ENCODE results near the gene TSPOAP1. TPM values are rescaled to one million over a fixed set of nuclear protein-coding genes. Genes with fewer than 3 reads are reported as not detected.

The TSPOAP1 gene
- total RNA-seq, 1 donor = 0.86 TPM

DNA sequence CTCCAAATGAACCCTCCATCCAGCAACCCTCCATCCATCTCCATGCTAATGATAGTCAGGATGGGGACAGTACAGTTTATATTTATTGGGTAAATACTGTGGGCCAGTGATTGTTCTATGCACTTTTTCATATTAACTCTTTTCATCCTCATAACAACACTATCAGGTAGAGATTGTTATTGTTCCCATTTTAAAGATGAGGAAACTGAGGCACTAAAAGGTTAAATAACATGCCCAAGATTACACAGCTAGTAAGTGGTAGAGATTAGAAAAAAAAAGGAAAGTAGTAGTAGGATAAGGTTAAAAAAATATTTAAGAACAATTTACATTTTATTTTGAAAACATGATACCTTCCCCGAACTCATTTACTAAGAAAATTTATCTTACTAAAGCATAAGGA lies 45.3 kb upstream of the TSPOAP1 start:
- DNase-seq (ENCODE audit: low read depth) = no peak
- TF ChIP-seq, protein P1, sequence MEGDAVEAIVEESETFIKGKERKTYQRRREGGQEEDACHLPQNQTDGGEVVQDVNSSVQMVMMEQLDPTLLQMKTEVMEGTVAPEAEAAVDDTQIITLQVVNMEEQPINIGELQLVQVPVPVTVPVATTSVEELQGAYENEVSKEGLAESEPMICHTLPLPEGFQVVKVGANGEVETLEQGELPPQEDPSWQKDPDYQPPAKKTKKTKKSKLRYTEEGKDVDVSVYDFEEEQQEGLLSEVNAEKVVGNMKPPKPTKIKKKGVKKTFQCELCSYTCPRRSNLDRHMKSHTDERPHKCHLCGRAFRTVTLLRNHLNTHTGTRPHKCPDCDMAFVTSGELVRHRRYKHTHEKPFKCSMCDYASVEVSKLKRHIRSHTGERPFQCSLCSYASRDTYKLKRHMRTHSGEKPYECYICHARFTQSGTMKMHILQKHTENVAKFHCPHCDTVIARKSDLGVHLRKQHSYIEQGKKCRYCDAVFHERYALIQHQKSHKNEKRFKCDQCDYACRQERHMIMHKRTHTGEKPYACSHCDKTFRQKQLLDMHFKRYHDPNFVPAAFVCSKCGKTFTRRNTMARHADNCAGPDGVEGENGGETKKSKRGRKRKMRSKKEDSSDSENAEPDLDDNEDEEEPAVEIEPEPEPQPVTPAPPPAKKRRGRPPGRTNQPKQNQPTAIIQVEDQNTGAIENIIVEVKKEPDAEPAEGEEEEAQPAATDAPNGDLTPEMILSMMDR (IDR thresholded peaks at IDR 0.05; ENCODE audit: insufficient read depth, low read depth, low read length) = no peak
- no peak overlapping the region for H3K4me3 ChIP-seq (ENCODE audit: low read depth, low read length)

DNA sequence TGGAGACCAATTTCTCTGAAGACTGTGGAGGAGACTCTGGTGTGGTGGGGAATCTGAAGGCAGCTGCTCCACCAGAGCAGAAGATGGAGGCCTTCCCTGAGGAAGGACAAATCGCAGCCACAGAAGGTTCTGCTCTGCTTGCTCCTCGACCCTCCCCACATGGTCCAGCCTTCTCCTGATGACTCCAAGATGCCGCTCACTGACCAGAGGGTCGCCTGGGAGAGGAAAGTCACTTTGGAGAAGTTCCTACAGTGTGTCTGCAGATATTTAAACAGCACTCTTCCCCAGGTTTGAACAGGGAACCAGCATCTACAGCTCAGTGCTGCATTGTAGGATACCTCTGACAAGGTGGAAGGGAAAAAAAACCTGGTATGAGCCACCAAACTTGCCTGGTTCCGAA lies 44.4 kb upstream of the TSPOAP1 start:
- H3K4me3 ChIP-seq (ENCODE audit: low read depth, low read length) = no peak overlapping the region
- TF ChIP-seq, protein P1 (IDR thresholded peaks at IDR 0.05; ENCODE audit: insufficient read depth, low read depth, low read length) = no peak
- no peak for DNase-seq (ENCODE audit: low read depth)

DNA sequence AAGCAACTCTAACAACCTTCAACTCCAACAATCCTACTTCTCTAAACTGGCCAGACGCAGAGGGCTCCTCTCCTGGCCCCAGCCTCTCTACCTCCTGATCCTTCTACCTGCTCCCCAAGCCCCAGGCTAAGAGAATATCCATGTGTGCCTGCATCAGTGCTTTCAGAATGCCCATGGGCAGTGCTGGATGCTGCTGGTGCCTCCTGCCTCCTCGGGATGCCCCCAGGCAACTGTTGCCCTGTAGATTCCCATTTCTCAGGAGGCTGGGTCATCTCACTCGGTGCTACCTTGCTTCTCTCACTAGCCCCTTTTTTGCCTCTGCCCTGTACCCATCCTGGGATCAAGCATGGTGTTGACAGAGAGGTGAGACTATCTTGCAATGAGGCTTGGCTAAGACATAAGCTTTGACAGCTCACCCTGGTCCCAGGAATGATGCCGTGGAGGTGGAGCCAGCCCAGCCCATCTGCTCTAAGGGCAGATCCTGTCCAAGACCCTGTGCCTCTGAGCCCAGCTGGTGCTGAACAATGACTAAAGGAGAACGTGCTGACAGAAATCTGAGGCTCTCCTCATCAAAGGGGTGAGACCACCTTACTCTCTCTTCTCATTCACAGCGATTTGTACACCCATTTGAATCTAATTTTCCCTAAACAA lies 42.8 kb upstream of the TSPOAP1 start:
- no peak overlapping the region for H3K4me3 ChIP-seq (ENCODE audit: low read depth, low read length)
- TF ChIP-seq, protein P1 (IDR thresholded peaks at IDR 0.05; ENCODE audit: insufficient read depth, low read depth, low read length) = no peak
- no peak for DNase-seq (ENCODE audit: low read depth)

DNA sequence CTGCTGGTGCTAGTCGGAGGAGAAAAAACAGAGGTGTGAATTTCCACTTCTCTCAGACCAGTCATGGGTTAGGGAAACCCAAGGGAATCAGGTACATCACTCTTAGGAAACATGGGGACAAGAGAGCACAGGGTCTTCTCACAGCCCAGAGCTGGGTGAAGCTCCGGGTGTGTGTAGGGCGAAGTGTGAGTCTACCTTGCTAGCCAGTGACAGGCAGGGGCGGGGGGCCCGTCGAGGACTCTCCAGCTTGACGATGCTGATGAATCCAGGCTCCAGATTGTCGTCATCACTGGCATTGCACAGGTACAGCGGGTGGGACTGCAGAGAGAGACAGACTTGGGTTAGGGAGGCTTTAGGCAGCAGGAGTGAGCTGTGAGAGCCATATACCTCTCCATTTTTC lies 42.1 kb upstream of the TSPOAP1 start:
- DNase-seq (ENCODE audit: low read depth) = no peak
- H3K4me3 ChIP-seq (ENCODE audit: low read depth, low read length) = no peak overlapping the region
- TF ChIP-seq, protein P1 (IDR thresholded peaks at IDR 0.05; ENCODE audit: insufficient read depth, low read depth, low read length) = no peak

DNA sequence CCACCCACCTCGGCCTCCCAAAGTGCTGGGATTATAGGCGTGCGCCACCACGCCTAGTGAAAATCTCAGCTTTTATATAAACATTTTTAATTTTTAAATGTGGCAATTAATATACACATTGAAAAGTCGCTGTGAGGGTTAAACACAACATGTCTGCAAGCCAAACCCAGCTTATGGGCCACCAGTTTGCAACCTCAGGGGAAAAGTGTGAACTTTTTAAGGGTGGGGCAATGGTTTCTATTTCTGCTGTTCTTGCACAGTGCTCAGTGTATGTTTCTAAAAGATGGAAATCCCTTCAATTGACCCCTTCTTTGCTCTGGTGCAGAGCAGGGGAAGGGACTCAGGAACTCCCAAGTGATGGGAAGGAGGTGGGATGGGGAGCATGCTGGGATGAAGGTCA lies 41.7 kb upstream of the TSPOAP1 start:
- TF ChIP-seq, protein P1 (IDR thresholded peaks at IDR 0.05; ENCODE audit: insufficient read depth, low read depth, low read length) = no peak
- no peak overlapping the region for H3K4me3 ChIP-seq (ENCODE audit: low read depth, low read length)
- no peak for DNase-seq (ENCODE audit: low read depth)

DNA sequence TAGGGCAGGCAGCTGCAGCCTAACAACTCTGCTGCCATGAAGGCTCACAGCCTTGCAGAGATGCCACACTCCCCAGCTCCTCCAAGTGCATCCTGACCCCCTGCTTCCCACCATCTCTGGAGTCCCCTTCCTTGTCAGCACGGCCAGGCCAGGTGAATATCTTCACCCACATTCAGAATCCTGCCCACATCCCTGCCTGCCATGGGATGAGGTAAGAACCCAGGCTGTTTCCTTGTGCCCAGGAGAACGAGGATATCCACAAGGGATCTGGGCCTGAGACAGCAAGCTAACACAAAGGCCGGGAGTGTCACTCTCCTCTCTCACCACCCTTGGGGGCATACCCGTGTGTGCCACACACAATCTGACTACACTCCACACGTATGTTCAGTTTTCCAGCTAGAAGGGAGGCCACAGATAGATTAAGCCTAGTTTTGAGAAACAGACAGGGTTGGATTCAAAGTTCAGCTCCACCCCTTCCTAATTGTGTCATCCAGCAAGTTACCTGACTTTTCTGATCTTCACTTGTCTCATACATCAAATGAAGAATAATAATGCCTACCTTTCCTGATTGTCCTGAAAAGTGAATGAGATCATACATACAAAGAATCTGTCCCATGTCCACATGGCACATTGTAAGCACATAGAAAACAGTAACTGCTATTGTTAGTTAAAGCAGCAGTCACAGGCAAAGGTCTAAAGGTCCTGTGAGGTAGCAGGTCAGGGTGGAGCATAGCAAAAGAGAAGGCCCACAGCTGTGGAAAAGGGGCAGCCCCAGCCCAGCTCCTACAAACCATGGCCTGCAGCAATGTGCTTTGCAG lies 40.8 kb upstream of the TSPOAP1 start:
- H3K4me3 ChIP-seq (ENCODE audit: low read depth, low read length) = no peak overlapping the region
- DNase-seq (ENCODE audit: low read depth) = no peak
- TF ChIP-seq, protein P1 (IDR thresholded peaks at IDR 0.05; ENCODE audit: insufficient read depth, low read depth, low read length) = no peak
